Natural killer cell (primary cell): Measurements from ENCODE around the gene EVI5L. TPM values are rescaled to one million over a fixed set of nuclear protein-coding genes. Genes with fewer than 3 reads are reported as not detected.

Experiments
- ATAC-seq, 3 donors: fragments of 150-1000 bp in 2 of 3; fragments of 200-7000 bp in 1 of 3; cut with Tn5 transposase; 1 replicate in 1 of 3; 2 replicates in 2 of 3; pipeline ENCODE4 v1.10.0; 2021; ENCODE audit warnings: mild to moderate bottlenecking in 2 of 3, moderate library complexity in 2 of 3
- DNase-seq, 2 donors: peaks; one replicate each; pipeline versions ENCODE4 v3.0.0 to v3.0.0-alpha.2; 2013 to 2021; ENCODE audit warnings: mixed read lengths in 1 of 2
- H3K27ac ChIP-seq: one replicate; pipeline ENCODE4 v1.5.1; 2013; ENCODE audit warnings: mild to moderate bottlenecking, low read length
- H3K27me3 ChIP-seq: one replicate; pipeline ENCODE4 v1.6.1; 2013; ENCODE audit warnings: low read length; ENCODE audit not compliant: control insufficient read depth, insufficient read depth
- H3K36me3 ChIP-seq: one replicate; pipeline ENCODE4 v1.6.1; 2013; ENCODE audit warnings: low read length; ENCODE audit not compliant: control insufficient read depth, insufficient read depth
- H3K4me1 ChIP-seq: one replicate; pipeline ENCODE4 v1.6.1; 2013; ENCODE audit warnings: low read length; ENCODE audit not compliant: control insufficient read depth, insufficient read depth
- H3K4me3 ChIP-seq: one replicate; pipeline ENCODE4 v1.5.1; 2013; ENCODE audit warnings: low read length
- H3K9me3 ChIP-seq: one replicate; pipeline ENCODE4 v1.6.1; 2013; ENCODE audit warnings: low read length; ENCODE audit not compliant: control insufficient read depth, insufficient read depth
- H3K27ac Mint-ChIP-seq, 2 donors: one replicate each; pipeline ENCODE4 v1.8.0; 2022; ENCODE audit warnings: mild to moderate bottlenecking in 2 of 2, mixed read lengths in 2 of 2, moderate library complexity in 1 of 2
- H3K27me3 Mint-ChIP-seq, 2 donors: one replicate each; pipeline ENCODE4 v1.8.0; 2022; ENCODE audit warnings: low read depth in 2 of 2, mixed read lengths in 2 of 2
- H3K36me3 Mint-ChIP-seq: one replicate; pipeline ENCODE4 v1.8.0; 2022; ENCODE audit warnings: mixed read lengths
- H3K4me1 Mint-ChIP-seq, 2 donors: one replicate each; pipeline ENCODE4 v1.8.0; 2022; ENCODE audit warnings: mixed read lengths in 2 of 2
- H3K4me3 Mint-ChIP-seq: one replicate; pipeline ENCODE4 v1.8.0; 2022; ENCODE audit warnings: mild to moderate bottlenecking, moderate library complexity, mixed read lengths
- H3K9me3 Mint-ChIP-seq, 2 donors: one replicate each; pipeline ENCODE4 v1.8.0; 2022; ENCODE audit warnings: mixed read lengths in 2 of 2
- CTCF ChIP-seq: fragments of 200-600 bp; IDR thresholded peaks from one replicate; pipeline ENCODE4 v1.8.0; 2022; ENCODE audit warnings: antibody characterized with exemption
- WGBS: methylation state at CpG from one replicate; pipeline ENCODE4 v1.1.7; 2013; ENCODE audit warnings: missing lambda C conversion rate; ENCODE audit not compliant: insufficient coverage; 5-methylcytosine and 5-hydroxymethylcytosine counted together
- intact Hi-C: fragments of 100-400 bp; cut with micrococcal nuclease; formaldehyde crosslinking; loops from one replicate; pipeline ENCODE4 v1.14.2; 2022
- total RNA-seq, 4 donors: library from RNA; stranded (reverse); fragments of 120-200 nt in 1 of 4; gene quantifications; one replicate each; pipeline versions ENCODE4 v1.2.3 to v1.2.4, GENCODE V29; 2013 to 2022

Gene EVI5L
- total RNA-seq, 3 donors from 2014 or later (not counting 1 experiment from before 2014, with no cell fraction given): 9.6 to 13.5 (median 11.3) TPM

GRCh38 chr19:7905859-7906258 is 75.8 kb downstream of the EVI5L start:
- no peak overlapping the region for H3K27ac ChIP-seq
- H3K27ac Mint-ChIP-seq: peak overlapping the region; percentile 95 to 99
- peaks cover 0 to 3% of the 10 kb centered on the region in 2 donors for H3K27me3 Mint-ChIP-seq
- ATAC-seq (no peak), DNase-seq (no peak)
- H3K4me1 Mint-ChIP-seq: peaks cover 20 to 47% of the 10 kb centered on the region in 2 donors
- no peaks in the 10 kb centered on the region for H3K9me3 Mint-ChIP-seq
- H3K4me3 ChIP-seq: no peak overlapping the region
- peaks cover 21% of the 10 kb centered on the region for H3K36me3 ChIP-seq
- H3K4me3 Mint-ChIP-seq: peak overlapping the region; percentile 73
- peaks cover 32% of the 10 kb centered on the region for H3K4me1 ChIP-seq
- intact Hi-C loops: no loop called here
- no peaks in the 10 kb centered on the region for H3K36me3 Mint-ChIP-seq
- no peaks in the 10 kb centered on the region for H3K9me3 ChIP-seq
- no peaks in the 10 kb centered on the region for H3K27me3 ChIP-seq
- 98% methylated on average over 9 of the region's 10 CpGs for WGBS
- TF ChIP-seq CTCF: no peak

DNA sequence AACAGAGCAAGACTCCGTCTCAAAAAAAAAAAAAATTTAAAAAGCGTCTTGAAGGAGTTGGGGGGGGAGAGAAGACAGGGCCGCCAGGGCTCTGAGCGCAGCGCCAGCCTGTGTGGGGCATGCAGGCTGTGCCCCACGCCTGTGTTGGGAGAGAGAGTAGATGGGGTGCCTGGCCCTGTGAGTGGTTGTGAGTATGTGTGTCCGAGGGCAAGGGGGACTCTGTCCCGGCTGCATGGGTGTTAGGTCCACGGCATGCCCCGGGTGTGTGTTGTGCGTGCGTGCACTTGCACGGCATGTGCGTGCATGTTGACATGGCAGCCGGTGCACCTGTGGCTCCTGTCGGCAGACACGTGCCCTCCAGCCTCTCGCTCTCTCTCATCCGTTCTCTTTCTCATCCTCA is 77.1 kb downstream of the EVI5L start:
- no peaks in the 10 kb centered on the region for H3K36me3 Mint-ChIP-seq
- no peak overlapping the region for H3K4me3 ChIP-seq
- no peaks in the 10 kb centered on the region for H3K9me3 Mint-ChIP-seq
- H3K4me1 ChIP-seq: peaks cover 32% of the 10 kb centered on the region
- H3K27me3 ChIP-seq: no peaks in the 10 kb centered on the region
- H3K27ac Mint-ChIP-seq: peak overlapping the region; percentile 69 to 72
- peaks cover 20 to 47% of the 10 kb centered on the region in 2 donors for H3K4me1 Mint-ChIP-seq
- no peaks in the 10 kb centered on the region for H3K9me3 ChIP-seq
- intact Hi-C loops: no loop called here
- ATAC-seq: no peak
- no peak for DNase-seq
- H3K36me3 ChIP-seq: peaks cover 34% of the 10 kb centered on the region
- H3K27me3 Mint-ChIP-seq: peaks cover 0 to 3% of the 10 kb centered on the region in 2 donors
- 96% methylated on average over 19 of the region's 19 CpGs for WGBS
- no peak overlapping the region for H3K27ac ChIP-seq
- TF ChIP-seq CTCF: no peak
- peak overlapping the region; percentile 49 for H3K4me3 Mint-ChIP-seq

DNA sequence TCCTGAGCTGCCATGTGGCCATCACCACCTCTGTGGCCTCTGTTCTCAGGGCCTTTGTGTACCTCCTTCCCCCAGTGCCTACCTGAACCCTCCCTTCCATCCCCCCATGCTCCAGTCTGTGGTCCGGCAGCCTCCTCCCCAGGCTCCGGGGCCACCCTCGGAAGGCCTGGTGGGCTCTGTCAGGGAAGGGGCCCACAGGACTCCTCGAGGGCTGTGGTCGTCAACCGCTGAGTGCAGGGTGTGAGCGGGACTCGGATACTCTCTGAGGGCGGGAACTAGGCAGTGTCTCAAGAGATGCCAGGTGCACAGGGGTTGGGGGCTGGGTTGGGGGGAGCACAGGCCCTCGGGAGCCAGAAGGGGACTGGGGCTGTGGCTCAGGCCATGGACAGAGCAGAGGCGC is 77.5 kb downstream of the EVI5L start:
- no peak for TF ChIP-seq CTCF
- DNase-seq: no peak
- Histone ChIP-seq H3K4me1 (peaks cover 30% of the 10 kb centered on the region), H3K27me3 (no peaks in the 10 kb centered on the region), H3K27ac (no peak overlapping the region), H3K9me3 (no peaks in the 10 kb centered on the region), H3K36me3 (peaks cover 36% of the 10 kb centered on the region), H3K4me3 (no peak overlapping the region)
- Mint-ChIP-seq H3K4me1 (peaks cover 20 to 48% of the 10 kb centered on the region in 2 donors), H3K27me3 (peaks cover 0 to 3% of the 10 kb centered on the region in 2 donors), H3K36me3 (no peaks in the 10 kb centered on the region), H3K27ac (peak overlapping the region in 1 of 2 donors; percentile 69), H3K9me3 (no peaks in the 10 kb centered on the region), H3K4me3 (no peak overlapping the region)
- WGBS: 90% methylated on average over 11 of the region's 11 CpGs
- intact Hi-C loops: no loop called here
- no peak for ATAC-seq

GRCh38 chr19:7908078-7908699 is 78.2 kb downstream of the EVI5L start:
- intact Hi-C loops: no loop called here
- no peak for DNase-seq
- Mint-ChIP-seq H3K36me3 (no peaks in the 10 kb centered on the region), H3K9me3 (no peaks in the 10 kb centered on the region), H3K27ac (peak overlapping the region in 1 of 2 donors; percentile 69), H3K4me1 (peaks cover 16 to 48% of the 10 kb centered on the region in 2 donors), H3K4me3 (no peak overlapping the region), H3K27me3 (peaks cover 0 to 5% of the 10 kb centered on the region in 2 donors)
- peaks cover 41% of the 10 kb centered on the region for H3K36me3 ChIP-seq
- no peaks in the 10 kb centered on the region for H3K27me3 ChIP-seq
- no peaks in the 10 kb centered on the region for H3K9me3 ChIP-seq
- 87% methylated on average over 14 of the region's 14 CpGs for WGBS
- H3K4me3 ChIP-seq: no peak overlapping the region
- H3K27ac ChIP-seq: no peak overlapping the region
- ATAC-seq: no peak
- no peak for TF ChIP-seq CTCF
- peaks cover 24% of the 10 kb centered on the region for H3K4me1 ChIP-seq
